Measurements from ENCODE around the gene HECW1.

HECW1 gene

DNA sequence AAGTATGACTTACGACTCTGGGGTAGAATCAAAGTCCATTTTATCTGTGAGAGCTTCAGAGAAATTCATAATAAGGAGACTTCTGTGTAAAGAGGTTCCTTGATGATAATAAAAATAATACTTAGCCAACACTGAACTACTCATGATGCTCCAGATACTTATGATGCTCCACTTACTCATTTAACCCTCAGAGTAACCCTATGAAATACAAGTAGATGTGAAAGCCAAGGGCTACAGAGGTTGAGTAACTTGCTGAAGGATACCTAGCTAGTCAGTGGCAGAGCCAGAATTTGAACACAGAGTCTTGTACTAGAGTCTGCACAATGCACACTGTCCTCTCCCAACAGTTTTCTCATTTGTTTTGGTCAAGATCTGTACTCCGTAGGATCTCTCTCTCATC, 89.5 kb downstream of the HECW1 start:
- H2BK15ac ChIP-seq (ENCODE audit: low read depth, poor library complexity, severe bottlenecking): no peak overlapping the region
- H3K36me3 ChIP-seq (ENCODE audit: control insufficient read depth in 1 of 2, insufficient read depth in 2 of 2, low read depth in 1 of 2, low read length in 2 of 2): no peaks in the 10 kb centered on the region
- H2BK12ac ChIP-seq (ENCODE audit: low read length in 2 of 2): no peak overlapping the region
- no peak overlapping the region for H3K9ac ChIP-seq (ENCODE audit: low read length)
- H3K27me3 ChIP-seq (ENCODE audit: control insufficient read depth in 1 of 2, insufficient read depth in 1 of 2, low read length in 2 of 2): no peaks in the 10 kb centered on the region
- no peak overlapping the region for H2AK5ac ChIP-seq (ENCODE audit: low read length, severe bottlenecking)
- no peak overlapping the region for H2BK120ac ChIP-seq (ENCODE audit: low read depth, low read length)
- H2BK5ac ChIP-seq (ENCODE audit: low read depth, low read length, poor library complexity, severe bottlenecking): no peak overlapping the region
- peak; percentile 32 for DNase-seq
- H4K91ac ChIP-seq (ENCODE audit: low read length): no peak overlapping the region
- H3K79me1 ChIP-seq (replicated peaks; ENCODE audit: low read length, poor library complexity, severe bottlenecking): no peaks in the 10 kb centered on the region
- H3K4me2 ChIP-seq (ENCODE audit: low read length, poor library complexity, severe bottlenecking): no peak overlapping the region
- no peak overlapping the region for H3K23ac ChIP-seq (ENCODE audit: low read length in 2 of 2)
- H3K4me1 ChIP-seq (ENCODE audit: control insufficient read depth, insufficient read depth, low read depth, low read length): peaks cover 10% of the 10 kb centered on the region
- H3K4ac ChIP-seq (ENCODE audit: low read depth in 1 of 2, low read length in 2 of 2): no peak overlapping the region
- H3K18ac ChIP-seq (ENCODE audit: low read depth in 1 of 2, low read length in 2 of 2): no peak overlapping the region
- H3K9me3 ChIP-seq (ENCODE audit: control insufficient read depth, low read length): no peaks in the 10 kb centered on the region
- H4K8ac ChIP-seq (ENCODE audit: low read length): no peak overlapping the region
- no peak overlapping the region for H3K14ac ChIP-seq (ENCODE audit: low read length in 2 of 2)
- H3K27ac ChIP-seq (ENCODE audit: low read length, poor library complexity, severe bottlenecking): no peak overlapping the region
- H2AFZ ChIP-seq (ENCODE audit: low read depth, low read length): no peak overlapping the region
- WGBS: 100% methylated on average over 1 of the region's 2 CpGs
- no peak overlapping the region for H3K4me3 ChIP-seq (ENCODE audit: insufficient read depth in 1 of 2, low read depth in 1 of 2, low read length in 2 of 2)

DNA sequence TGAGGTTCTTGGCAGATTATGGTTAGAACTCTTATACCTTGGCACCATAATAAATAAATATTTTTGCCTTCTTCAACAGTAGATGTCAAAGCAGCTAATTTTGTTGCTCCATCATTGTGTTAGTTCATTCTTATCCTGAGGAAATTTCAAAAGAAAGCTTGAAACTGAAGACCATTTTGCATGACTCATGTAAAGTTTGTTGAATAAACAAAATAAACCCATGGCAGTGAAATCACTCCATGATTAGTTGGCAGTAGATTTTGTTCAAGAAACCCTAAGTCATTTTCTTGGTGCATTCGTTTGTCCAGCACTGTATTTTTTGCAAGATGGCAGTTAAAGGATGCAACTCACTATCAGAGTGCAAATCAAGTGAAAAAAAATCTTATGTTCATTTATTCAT, 91.6 kb downstream of the HECW1 start:
- H3K4ac ChIP-seq (ENCODE audit: low read depth in 1 of 2, low read length in 2 of 2): no peak overlapping the region
- H2BK15ac ChIP-seq (ENCODE audit: low read depth, poor library complexity, severe bottlenecking): no peak overlapping the region
- no peak overlapping the region for H2BK5ac ChIP-seq (ENCODE audit: low read depth, low read length, poor library complexity, severe bottlenecking)
- H4K8ac ChIP-seq (ENCODE audit: low read length): no peak overlapping the region
- H2AK5ac ChIP-seq (ENCODE audit: low read length, severe bottlenecking): no peak overlapping the region
- H4K91ac ChIP-seq (ENCODE audit: low read length): no peak overlapping the region
- H3K9me3 ChIP-seq (ENCODE audit: control insufficient read depth, low read length): no peaks in the 10 kb centered on the region
- H3K79me1 ChIP-seq (replicated peaks; ENCODE audit: low read length, poor library complexity, severe bottlenecking): no peaks in the 10 kb centered on the region
- H3K27me3 ChIP-seq (ENCODE audit: control insufficient read depth in 1 of 2, insufficient read depth in 1 of 2, low read length in 2 of 2): no peaks in the 10 kb centered on the region
- no peak overlapping the region for H3K27ac ChIP-seq (ENCODE audit: low read length, poor library complexity, severe bottlenecking)
- no peak overlapping the region for H2BK120ac ChIP-seq (ENCODE audit: low read depth, low read length)
- peak; percentile 81 for DNase-seq
- H3K36me3 ChIP-seq (ENCODE audit: control insufficient read depth in 1 of 2, insufficient read depth in 2 of 2, low read depth in 1 of 2, low read length in 2 of 2): no peaks in the 10 kb centered on the region
- no peak overlapping the region for H3K9ac ChIP-seq (ENCODE audit: low read length)
- no peak overlapping the region for H3K18ac ChIP-seq (ENCODE audit: low read depth in 1 of 2, low read length in 2 of 2)
- H3K14ac ChIP-seq (ENCODE audit: low read length in 2 of 2): no peak overlapping the region
- WGBS: no CpG with 5 or more reads among the region's 1 CpG
- H3K4me3 ChIP-seq (ENCODE audit: insufficient read depth in 1 of 2, low read depth in 1 of 2, low read length in 2 of 2): no peak overlapping the region
- no peak overlapping the region for H3K23ac ChIP-seq (ENCODE audit: low read length in 2 of 2)
- no peaks in the 10 kb centered on the region for H3K4me1 ChIP-seq (ENCODE audit: control insufficient read depth, insufficient read depth, low read depth, low read length)
- no peak overlapping the region for H2BK12ac ChIP-seq (ENCODE audit: low read length in 2 of 2)
- H2AFZ ChIP-seq (ENCODE audit: low read depth, low read length): no peak overlapping the region
- H3K4me2 ChIP-seq (ENCODE audit: low read length, poor library complexity, severe bottlenecking): no peak overlapping the region

DNA sequence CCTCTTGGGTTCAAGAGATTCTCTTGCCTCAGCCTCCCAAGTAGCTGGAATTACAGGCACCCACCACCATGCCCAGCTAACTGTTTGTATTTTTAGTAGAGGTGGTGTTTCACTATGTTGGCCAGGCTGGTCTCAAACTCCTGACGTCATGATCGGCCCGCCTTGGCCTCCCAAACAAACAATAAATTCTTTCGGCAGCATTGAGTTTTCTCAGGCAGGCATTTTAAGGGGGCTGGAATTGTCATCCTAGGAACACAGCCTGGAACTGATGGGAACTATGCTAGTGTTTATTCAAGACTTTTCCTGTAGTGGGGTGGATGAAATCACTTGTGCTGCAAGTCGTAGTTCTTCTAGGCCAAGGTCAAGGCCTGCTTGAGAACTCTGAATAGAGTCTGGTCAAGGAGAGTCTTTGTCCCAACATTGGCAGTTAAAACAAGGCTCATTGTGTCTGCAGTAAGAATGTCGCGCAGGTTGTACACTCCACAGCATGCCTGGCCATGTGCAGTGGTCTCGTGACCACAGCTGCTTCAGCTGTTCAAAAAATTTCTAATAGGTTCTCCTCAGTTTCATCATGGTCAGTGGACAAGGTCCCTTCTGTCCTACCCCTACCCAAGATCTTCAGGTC, 92.8 kb downstream of the HECW1 start:
- Histone ChIP-seq H4K91ac (ENCODE audit: low read length) (no peak overlapping the region), H3K14ac (ENCODE audit: low read length in 2 of 2) (no peak overlapping the region), H3K23ac (ENCODE audit: low read length in 2 of 2) (no peak overlapping the region), H3K27me3 (ENCODE audit: control insufficient read depth in 1 of 2, insufficient read depth in 1 of 2, low read length in 2 of 2) (no peaks in the 10 kb centered on the region), H3K4ac (ENCODE audit: low read depth in 1 of 2, low read length in 2 of 2) (peak overlapping the region in 1 of 2 experiments; percentile 16), H2BK15ac (ENCODE audit: low read depth, poor library complexity, severe bottlenecking) (no peak overlapping the region), H4K8ac (ENCODE audit: low read length) (no peak overlapping the region), H2BK5ac (ENCODE audit: low read depth, low read length, poor library complexity, severe bottlenecking) (no peak overlapping the region), H3K9me3 (ENCODE audit: control insufficient read depth, low read length) (no peaks in the 10 kb centered on the region), H2AFZ (ENCODE audit: low read depth, low read length) (no peak overlapping the region), H3K27ac (ENCODE audit: low read length, poor library complexity, severe bottlenecking) (no peak overlapping the region), H3K4me1 (ENCODE audit: control insufficient read depth, insufficient read depth, low read depth, low read length) (no peaks in the 10 kb centered on the region), H2BK120ac (ENCODE audit: low read depth, low read length) (no peak overlapping the region), H2BK12ac (ENCODE audit: low read length in 2 of 2) (no peak overlapping the region), H3K9ac (ENCODE audit: low read length) (no peak overlapping the region), H3K79me1 (replicated peaks; ENCODE audit: low read length, poor library complexity, severe bottlenecking) (no peaks in the 10 kb centered on the region), H3K18ac (ENCODE audit: low read depth in 1 of 2, low read length in 2 of 2) (peak overlapping the region in 1 of 2 experiments; percentile 26), H3K4me2 (ENCODE audit: low read length, poor library complexity, severe bottlenecking) (no peak overlapping the region), H3K36me3 (ENCODE audit: control insufficient read depth in 1 of 2, insufficient read depth in 2 of 2, low read depth in 1 of 2, low read length in 2 of 2) (no peaks in the 10 kb centered on the region), H2AK5ac (ENCODE audit: low read length, severe bottlenecking) (no peak overlapping the region), H3K4me3 (ENCODE audit: insufficient read depth in 1 of 2, low read depth in 1 of 2, low read length in 2 of 2) (no peak overlapping the region)
- DNase-seq: peak; percentile 73
- WGBS: 75% methylated on average over 8 of the region's 8 CpGs

- H3K4me1 ChIP-seq (ENCODE audit: control insufficient read depth, insufficient read depth, low read depth, low read length): no peaks in the 10 kb centered on the region
- H3K23ac ChIP-seq (ENCODE audit: low read length in 2 of 2): no peak overlapping the region
- no peak overlapping the region for H3K4ac ChIP-seq (ENCODE audit: low read depth in 1 of 2, low read length in 2 of 2)
- peak overlapping the region; percentile 10 for H2AK5ac ChIP-seq (ENCODE audit: low read length, severe bottlenecking)
- WGBS: 96% methylated on average over 1 of the region's 2 CpGs
- no peak overlapping the region for H3K9ac ChIP-seq (ENCODE audit: low read length)
- no peak overlapping the region for H3K18ac ChIP-seq (ENCODE audit: low read depth in 1 of 2, low read length in 2 of 2)
- H2BK5ac ChIP-seq (ENCODE audit: low read depth, low read length, poor library complexity, severe bottlenecking): no peak overlapping the region
- H3K36me3 ChIP-seq (ENCODE audit: control insufficient read depth in 1 of 2, insufficient read depth in 2 of 2, low read depth in 1 of 2, low read length in 2 of 2): no peaks in the 10 kb centered on the region
- no peaks in the 10 kb centered on the region for H3K9me3 ChIP-seq (ENCODE audit: control insufficient read depth, low read length)
- H3K27me3 ChIP-seq (ENCODE audit: control insufficient read depth in 1 of 2, insufficient read depth in 1 of 2, low read length in 2 of 2): no peaks in the 10 kb centered on the region
- no peak overlapping the region for H4K91ac ChIP-seq (ENCODE audit: low read length)
- no peaks in the 10 kb centered on the region for H3K79me1 ChIP-seq (replicated peaks; ENCODE audit: low read length, poor library complexity, severe bottlenecking)
- DNase-seq: no peak
- no peak overlapping the region for H3K4me3 ChIP-seq (ENCODE audit: insufficient read depth in 1 of 2, low read depth in 1 of 2, low read length in 2 of 2)
- no peak overlapping the region for H2AFZ ChIP-seq (ENCODE audit: low read depth, low read length)
- H3K27ac ChIP-seq (ENCODE audit: low read length, poor library complexity, severe bottlenecking): no peak overlapping the region
- H2BK12ac ChIP-seq (ENCODE audit: low read length in 2 of 2): no peak overlapping the region
- no peak overlapping the region for H2BK120ac ChIP-seq (ENCODE audit: low read depth, low read length)
- H3K4me2 ChIP-seq (ENCODE audit: low read length, poor library complexity, severe bottlenecking): no peak overlapping the region
- H3K14ac ChIP-seq (ENCODE audit: low read length in 2 of 2): no peak overlapping the region
- H4K8ac ChIP-seq (ENCODE audit: low read length): no peak overlapping the region
- no peak overlapping the region for H2BK15ac ChIP-seq (ENCODE audit: low read depth, poor library complexity, severe bottlenecking)
These were observed 95.8 kb downstream of the HECW1 start for GRCh38 chr7:43208242-43208641.
